ENCODE results near the gene PTPRU. TPM values are rescaled to one million over a fixed set of nuclear protein-coding genes. Genes with fewer than 3 reads are reported as not detected.

The PTPRU gene
- total and polyA plus RNA-seq, 2 of the 8 experiments (the other 6 are each of a cell fraction or from before 2014, with no cell fraction given) = 33.8 to 41.8 TPM

DNA sequence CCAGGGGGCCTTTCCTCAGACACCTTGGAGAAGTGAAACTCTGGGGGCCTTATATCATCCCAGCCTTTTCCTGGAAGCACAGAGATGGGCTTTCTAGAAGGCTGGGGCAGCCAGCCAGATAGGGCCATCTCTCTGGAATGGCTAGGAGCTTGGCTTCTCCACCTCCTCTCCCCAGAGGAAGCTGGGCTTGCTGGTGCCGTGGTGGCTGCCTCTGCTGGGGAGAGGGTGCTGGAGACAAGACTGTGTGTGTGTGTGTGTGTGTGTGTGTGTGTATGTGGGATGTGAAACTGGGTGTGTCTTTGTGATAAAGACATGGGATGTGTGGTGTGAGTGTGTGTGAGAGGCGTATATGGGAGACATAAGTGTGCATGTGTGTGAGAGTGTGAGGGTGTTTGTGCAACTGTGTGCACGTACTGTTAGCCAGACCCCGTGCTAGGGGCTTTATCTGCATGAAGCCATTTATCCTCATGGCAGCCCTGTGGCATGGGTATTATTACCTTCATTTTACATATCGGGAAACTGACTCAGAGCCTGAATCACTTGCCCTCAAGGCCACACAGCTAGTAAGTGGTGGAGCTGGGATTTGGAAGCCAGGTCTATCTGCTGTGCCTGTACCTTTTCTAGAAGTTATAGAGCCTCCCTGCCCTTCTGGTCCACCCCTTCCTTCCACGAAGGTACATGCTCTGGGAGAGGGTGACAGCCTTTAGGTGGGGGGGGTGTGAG lies 44.2 kb downstream of the PTPRU start (continued):
- TF ChIP-seq, protein P1, sequence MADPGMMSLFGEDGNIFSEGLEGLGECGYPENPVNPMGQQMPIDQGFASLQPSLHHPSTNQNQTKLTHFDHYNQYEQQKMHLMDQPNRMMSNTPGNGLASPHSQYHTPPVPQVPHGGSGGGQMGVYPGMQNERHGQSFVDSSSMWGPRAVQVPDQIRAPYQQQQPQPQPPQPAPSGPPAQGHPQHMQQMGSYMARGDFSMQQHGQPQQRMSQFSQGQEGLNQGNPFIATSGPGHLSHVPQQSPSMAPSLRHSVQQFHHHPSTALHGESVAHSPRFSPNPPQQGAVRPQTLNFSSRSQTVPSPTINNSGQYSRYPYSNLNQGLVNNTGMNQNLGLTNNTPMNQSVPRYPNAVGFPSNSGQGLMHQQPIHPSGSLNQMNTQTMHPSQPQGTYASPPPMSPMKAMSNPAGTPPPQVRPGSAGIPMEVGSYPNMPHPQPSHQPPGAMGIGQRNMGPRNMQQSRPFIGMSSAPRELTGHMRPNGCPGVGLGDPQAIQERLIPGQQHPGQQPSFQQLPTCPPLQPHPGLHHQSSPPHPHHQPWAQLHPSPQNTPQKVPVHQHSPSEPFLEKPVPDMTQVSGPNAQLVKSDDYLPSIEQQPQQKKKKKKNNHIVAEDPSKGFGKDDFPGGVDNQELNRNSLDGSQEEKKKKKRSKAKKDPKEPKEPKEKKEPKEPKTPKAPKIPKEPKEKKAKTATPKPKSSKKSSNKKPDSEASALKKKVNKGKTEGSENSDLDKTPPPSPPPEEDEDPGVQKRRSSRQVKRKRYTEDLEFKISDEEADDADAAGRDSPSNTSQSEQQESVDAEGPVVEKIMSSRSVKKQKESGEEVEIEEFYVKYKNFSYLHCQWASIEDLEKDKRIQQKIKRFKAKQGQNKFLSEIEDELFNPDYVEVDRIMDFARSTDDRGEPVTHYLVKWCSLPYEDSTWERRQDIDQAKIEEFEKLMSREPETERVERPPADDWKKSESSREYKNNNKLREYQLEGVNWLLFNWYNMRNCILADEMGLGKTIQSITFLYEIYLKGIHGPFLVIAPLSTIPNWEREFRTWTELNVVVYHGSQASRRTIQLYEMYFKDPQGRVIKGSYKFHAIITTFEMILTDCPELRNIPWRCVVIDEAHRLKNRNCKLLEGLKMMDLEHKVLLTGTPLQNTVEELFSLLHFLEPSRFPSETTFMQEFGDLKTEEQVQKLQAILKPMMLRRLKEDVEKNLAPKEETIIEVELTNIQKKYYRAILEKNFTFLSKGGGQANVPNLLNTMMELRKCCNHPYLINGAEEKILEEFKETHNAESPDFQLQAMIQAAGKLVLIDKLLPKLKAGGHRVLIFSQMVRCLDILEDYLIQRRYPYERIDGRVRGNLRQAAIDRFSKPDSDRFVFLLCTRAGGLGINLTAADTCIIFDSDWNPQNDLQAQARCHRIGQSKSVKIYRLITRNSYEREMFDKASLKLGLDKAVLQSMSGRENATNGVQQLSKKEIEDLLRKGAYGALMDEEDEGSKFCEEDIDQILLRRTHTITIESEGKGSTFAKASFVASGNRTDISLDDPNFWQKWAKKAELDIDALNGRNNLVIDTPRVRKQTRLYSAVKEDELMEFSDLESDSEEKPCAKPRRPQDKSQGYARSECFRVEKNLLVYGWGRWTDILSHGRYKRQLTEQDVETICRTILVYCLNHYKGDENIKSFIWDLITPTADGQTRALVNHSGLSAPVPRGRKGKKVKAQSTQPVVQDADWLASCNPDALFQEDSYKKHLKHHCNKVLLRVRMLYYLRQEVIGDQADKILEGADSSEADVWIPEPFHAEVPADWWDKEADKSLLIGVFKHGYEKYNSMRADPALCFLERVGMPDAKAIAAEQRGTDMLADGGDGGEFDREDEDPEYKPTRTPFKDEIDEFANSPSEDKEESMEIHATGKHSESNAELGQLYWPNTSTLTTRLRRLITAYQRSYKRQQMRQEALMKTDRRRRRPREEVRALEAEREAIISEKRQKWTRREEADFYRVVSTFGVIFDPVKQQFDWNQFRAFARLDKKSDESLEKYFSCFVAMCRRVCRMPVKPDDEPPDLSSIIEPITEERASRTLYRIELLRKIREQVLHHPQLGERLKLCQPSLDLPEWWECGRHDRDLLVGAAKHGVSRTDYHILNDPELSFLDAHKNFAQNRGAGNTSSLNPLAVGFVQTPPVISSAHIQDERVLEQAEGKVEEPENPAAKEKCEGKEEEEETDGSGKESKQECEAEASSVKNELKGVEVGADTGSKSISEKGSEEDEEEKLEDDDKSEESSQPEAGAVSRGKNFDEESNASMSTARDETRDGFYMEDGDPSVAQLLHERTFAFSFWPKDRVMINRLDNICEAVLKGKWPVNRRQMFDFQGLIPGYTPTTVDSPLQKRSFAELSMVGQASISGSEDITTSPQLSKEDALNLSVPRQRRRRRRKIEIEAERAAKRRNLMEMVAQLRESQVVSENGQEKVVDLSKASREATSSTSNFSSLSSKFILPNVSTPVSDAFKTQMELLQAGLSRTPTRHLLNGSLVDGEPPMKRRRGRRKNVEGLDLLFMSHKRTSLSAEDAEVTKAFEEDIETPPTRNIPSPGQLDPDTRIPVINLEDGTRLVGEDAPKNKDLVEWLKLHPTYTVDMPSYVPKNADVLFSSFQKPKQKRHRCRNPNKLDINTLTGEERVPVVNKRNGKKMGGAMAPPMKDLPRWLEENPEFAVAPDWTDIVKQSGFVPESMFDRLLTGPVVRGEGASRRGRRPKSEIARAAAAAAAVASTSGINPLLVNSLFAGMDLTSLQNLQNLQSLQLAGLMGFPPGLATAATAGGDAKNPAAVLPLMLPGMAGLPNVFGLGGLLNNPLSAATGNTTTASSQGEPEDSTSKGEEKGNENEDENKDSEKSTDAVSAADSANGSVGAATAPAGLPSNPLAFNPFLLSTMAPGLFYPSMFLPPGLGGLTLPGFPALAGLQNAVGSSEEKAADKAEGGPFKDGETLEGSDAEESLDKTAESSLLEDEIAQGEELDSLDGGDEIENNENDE (IDR thresholded peaks at IDR 0.05; ENCODE audit: insufficient replicate concordance, low read length) = no peak

All from H1 (cell line).